ENCODE results near the gene PYGO2.

PYGO2 gene

GRCh38 chr1:154974102-154974807, 12.7 kb upstream of the PYGO2 start, which contains the start of gene CKS1B:
TSS of gene CKS1B (plus strand) at chr1:154974681. CDS start at chr1:154974746, 65 bp downstream.
- peak; percentile 100 for DNase-seq (ENCODE audit: extremely low read depth, low read depth)
- TF ChIP-seq CTCF (IDR thresholded peaks at IDR 0.05; ENCODE audit: low read depth, low read length), result no peak

- peak; percentile 23 for TF ChIP-seq CTCF (IDR thresholded peaks at IDR 0.05; ENCODE audit: low read depth, low read length)
- peak; percentile 96 for DNase-seq (ENCODE audit: extremely low read depth, low read depth)
Observed at GRCh38 chr1:154973344-154974101, 11.9 kb upstream of the PYGO2 start.

- TF ChIP-seq CTCF (IDR thresholded peaks at IDR 0.05; ENCODE audit: low read depth, low read length), result no peak
- DNase-seq (ENCODE audit: extremely low read depth, low read depth), result peak; percentile 89
Observed at GRCh38 chr1:154972517-154973343, 11.1 kb upstream of the PYGO2 start.

GRCh38 chr1:154972213-154972516, 10.6 kb upstream of the PYGO2 start:
- DNase-seq (ENCODE audit: extremely low read depth, low read depth), result no peak
- TF ChIP-seq CTCF (IDR thresholded peaks at IDR 0.05; ENCODE audit: low read depth, low read length), result no peak

GRCh38 chr1:154971341-154971998, 9.9 kb upstream of the PYGO2 start:
- no peak for DNase-seq (ENCODE audit: extremely low read depth, low read depth)
- TF ChIP-seq CTCF (IDR thresholded peaks at IDR 0.05; ENCODE audit: low read depth, low read length), result no peak

- TF ChIP-seq CTCF (IDR thresholded peaks at IDR 0.05; ENCODE audit: low read depth, low read length), result no peak
- DNase-seq (ENCODE audit: extremely low read depth, low read depth), result peak; percentile 87
Observed at GRCh38 chr1:154970631-154971340, 9.2 kb upstream of the PYGO2 start, which contains the start of gene SHC1. TSS of gene SHC1 (minus strand) at chr1:154970747. CDS start at chr1:154970526, 221 bp downstream.
